ENCODE results near the gene SIAE. TPM values are rescaled to one million over a fixed set of nuclear protein-coding genes. Genes with fewer than 3 reads are reported as not detected.

The SIAE gene
- total RNA-seq, 3 donors from 2014 or later = 81.7 to 232 (median 147) TPM

DNA sequence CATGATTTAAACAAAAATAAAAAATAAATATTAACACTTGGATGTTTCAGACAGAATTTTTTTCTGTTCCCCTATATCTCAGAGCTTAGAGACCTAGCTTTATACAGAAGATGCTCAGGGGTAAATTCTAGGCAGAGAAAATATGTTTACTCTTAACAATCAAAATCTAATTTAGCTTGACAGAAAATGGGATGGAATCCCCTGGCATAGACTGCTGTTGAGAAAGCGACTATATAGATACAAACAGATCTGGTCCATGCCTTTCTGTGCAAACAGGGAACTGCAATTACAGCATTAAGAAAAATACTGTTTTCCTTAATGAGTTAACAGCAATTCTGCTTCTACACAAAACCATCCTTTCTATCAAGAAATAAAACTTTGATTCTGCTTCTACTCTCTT lies 14.6 kb downstream of the SIAE start:
- Histone ChIP-seq H3K9me3 (no peaks in the 10 kb centered on the region), H3K36me3 (ENCODE audit: low read depth) (no peaks in the 10 kb centered on the region), H3K4me1 (ENCODE audit: low read depth) (no peaks in the 10 kb centered on the region), H3K4me3 (no peak overlapping the region)
- intact Hi-C loops (cut with DNase I, micrococcal nuclease) = no loop called here
- ATAC-seq (no peak), DNase-seq (no peak)
- no peak for TF ChIP-seq CTCF (IDR thresholded peaks at IDR 0.05)

- ATAC-seq (no peak), DNase-seq (no peak)
- no peaks in the 10 kb centered on the region for H3K4me1 ChIP-seq (ENCODE audit: low read depth)
- H3K9me3 ChIP-seq = no peaks in the 10 kb centered on the region
- intact Hi-C loops (cut with DNase I, micrococcal nuclease) = no loop called here
- TF ChIP-seq CTCF (IDR thresholded peaks at IDR 0.05) = no peak
- no peak overlapping the region for H3K4me3 ChIP-seq
- no peaks in the 10 kb centered on the region for H3K36me3 ChIP-seq (ENCODE audit: low read depth)
Measured at GRCh38 chr11:124658501-124658900, 15.0 kb downstream of the SIAE start.

DNA sequence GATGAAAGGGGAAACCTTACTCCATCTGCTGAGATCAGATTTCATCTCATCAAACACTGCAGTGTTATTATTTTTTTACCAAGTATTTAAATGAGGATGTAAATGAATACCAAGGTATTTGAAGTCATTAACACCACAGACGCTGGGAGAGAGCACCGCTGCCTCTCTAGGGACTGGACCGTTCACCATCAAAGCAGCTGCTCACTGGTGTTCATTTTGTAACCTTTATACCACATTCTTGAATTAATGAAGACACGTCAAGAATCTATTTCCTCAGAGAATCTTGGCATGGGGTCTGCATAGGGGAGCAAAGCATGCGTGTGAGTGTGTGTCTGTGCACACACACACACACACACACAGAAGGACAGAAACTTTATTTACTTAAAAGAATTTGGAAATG lies 15.6 kb downstream of the SIAE start:
- Histone ChIP-seq H3K36me3 (ENCODE audit: low read depth) (no peaks in the 10 kb centered on the region), H3K4me1 (ENCODE audit: low read depth) (no peaks in the 10 kb centered on the region), H3K9me3 (no peaks in the 10 kb centered on the region), H3K4me3 (no peak overlapping the region)
- ATAC-seq (no peak), DNase-seq (no peak)
- intact Hi-C loops (cut with DNase I, micrococcal nuclease) = no loop called here
- no peak for TF ChIP-seq CTCF (IDR thresholded peaks at IDR 0.05)

DNA sequence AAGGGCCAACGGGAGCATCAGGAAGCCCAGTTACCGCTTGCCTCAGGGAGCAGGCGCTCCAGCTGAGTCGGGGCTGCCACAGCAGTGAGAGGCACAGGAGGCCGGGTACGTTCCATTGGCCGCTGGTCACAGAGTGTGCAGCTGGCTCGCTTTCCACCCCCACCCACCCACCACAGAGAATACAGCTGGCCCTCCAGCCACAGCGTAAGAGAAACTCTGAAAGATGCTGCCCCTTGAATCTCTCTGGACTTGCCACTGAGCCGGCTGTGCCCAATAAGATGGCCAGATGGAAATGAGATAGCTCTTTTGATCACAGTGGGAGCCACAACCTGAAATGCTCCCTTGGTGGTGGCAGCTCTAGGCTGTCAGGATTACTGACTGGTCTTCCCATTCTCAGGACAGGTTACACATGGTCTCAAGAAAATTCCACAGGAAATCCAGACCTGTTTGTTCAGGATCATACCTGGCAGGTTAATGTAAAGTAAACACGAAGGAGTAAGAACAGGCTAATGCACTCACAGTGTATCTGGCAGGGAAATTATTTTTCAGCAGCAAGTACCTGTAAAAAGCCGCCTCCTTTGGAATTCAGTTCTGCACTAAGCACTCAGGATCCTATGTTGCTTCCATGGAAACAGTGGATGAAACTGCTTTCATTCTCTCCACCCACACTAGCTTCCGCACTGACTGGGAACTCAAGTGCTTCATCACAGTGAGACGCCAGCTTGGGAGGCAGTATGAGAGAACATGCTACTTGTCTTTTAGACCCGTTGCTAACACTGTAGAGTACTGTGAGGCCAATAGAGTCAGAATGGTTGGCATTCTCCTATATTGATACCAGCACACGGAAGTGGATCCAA lies 16.5 kb downstream of the SIAE start:
- ATAC-seq (no peak), DNase-seq (no peak)
- intact Hi-C loops (cut with DNase I, micrococcal nuclease) = no loop called here
- no peak for TF ChIP-seq CTCF (IDR thresholded peaks at IDR 0.05)
- Histone ChIP-seq H3K9me3 (no peaks in the 10 kb centered on the region), H3K36me3 (ENCODE audit: low read depth) (no peaks in the 10 kb centered on the region), H3K4me1 (ENCODE audit: low read depth) (no peaks in the 10 kb centered on the region), H3K4me3 (no peak overlapping the region)

DNA sequence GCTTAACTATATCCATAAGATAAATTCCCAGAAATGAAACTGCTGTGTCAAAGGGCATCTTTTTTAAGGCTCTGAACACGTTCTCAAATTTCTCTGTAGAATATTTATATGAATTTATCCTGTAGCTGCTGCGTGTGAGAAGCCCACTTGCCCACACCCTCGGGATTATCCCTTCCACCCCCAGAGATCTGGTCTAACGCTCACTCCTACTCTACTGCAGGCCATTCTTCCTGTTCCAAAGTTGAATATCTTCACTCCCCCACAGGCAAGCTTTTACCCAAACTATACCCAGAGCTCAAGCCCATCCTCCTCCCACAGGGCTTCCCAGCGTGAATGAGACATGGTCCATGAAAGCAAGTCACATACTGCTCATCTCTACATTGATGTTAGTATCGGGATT lies 24.9 kb downstream of the SIAE start:
- Histone ChIP-seq H3K36me3 (ENCODE audit: low read depth) (no peaks in the 10 kb centered on the region), H3K4me3 (no peak overlapping the region), H3K9me3 (no peaks in the 10 kb centered on the region), H3K4me1 (ENCODE audit: low read depth) (no peaks in the 10 kb centered on the region)
- ATAC-seq = no peak
- DNase-seq = no peak
- intact Hi-C loops (cut with DNase I, micrococcal nuclease) = no loop called here
- TF ChIP-seq CTCF (IDR thresholded peaks at IDR 0.05) = no peak
